ENCODE results near the gene CLOCK.
"Not testable (repeated sequence)": the region's sequence is repeated elsewhere in the genome, so short reads cannot be mapped to it uniquely, and the experiment has no call there.

Gene CLOCK

DNA sequence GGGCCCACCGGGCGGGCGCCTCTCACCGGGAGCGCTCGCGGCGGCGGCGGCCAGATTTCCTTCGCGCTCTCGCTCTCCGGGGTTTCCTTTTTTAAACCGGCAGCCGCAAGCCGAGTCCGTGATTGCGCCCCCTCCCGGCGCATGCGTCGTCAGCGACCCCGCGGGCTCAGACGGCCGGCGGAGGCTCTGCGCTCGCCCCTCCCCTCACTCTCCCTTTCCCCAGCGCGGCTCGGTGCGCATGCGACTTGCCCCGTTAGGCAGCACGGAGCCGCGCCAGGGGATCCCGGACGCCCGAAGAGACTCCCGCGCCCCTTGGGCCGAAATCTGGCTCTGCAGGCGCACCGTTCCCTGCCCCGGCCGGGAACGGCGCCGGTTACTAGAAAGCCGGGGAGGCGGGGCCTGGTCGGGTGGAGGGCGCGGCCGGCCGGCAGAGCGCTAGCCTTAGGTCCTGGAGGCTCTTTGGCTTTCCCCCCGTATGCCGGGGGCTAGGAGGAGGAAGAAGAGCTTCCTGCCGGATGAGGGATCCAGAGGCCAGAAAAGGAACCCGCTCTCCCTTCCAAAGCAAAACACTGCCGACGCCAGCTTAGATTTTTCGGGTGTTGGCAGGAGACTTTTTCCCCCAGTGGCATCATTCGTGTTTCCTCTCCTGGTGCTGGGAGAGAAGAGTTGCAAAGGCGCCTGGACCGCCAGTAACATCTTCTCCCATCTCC is at the start of gene CLOCK:
Gene CLOCK (minus strand): TSS at position 154 of the 710 bp plus-strand sequence. CDS start 64,124 bp downstream, outside the sequence.
- peak; percentile 54 to 98 (median 84) for DNase-seq

GRCh38 chr4:55592014-55592413 is 45.3 kb upstream of the CLOCK start, which contains the start of gene PDCL2:
Gene PDCL2 (minus strand): TSS chr4:55592245. CDS start chr4:55592109, 136 bp downstream.
- no peak for DNase-seq

- no peak for DNase-seq
These were observed 41.5 kb upstream of the CLOCK start for GRCh38 chr4:55588160-55588559.

DNA sequence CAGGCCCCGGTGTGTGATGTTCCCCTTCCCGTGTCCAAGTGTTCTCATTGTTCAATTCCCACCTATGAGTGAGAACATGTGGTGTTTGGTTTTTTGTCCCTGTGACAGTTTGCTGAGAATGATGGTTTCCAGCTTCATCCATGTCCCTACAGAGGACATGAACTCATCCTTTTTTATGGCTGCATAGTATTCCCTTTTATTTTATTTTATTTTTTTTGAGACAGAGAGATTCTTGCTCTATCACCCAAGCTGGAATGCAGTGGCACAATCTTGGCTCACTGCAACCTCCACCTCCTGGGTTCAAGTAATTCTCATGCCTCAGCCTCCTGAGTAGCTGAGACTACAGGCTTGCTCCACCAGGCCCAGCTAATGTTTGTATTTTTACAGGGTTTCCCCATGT is 36.1 kb upstream of the CLOCK start:
- DNase-seq = not testable (repeated sequence)

GRCh38 chr4:55578341-55579010 is 31.8 kb upstream of the CLOCK start:
- no peak for DNase-seq

- no peak for DNase-seq
These were observed 28.8 kb upstream of the CLOCK start for GRCh38 chr4:55575513-55575912.

DNA sequence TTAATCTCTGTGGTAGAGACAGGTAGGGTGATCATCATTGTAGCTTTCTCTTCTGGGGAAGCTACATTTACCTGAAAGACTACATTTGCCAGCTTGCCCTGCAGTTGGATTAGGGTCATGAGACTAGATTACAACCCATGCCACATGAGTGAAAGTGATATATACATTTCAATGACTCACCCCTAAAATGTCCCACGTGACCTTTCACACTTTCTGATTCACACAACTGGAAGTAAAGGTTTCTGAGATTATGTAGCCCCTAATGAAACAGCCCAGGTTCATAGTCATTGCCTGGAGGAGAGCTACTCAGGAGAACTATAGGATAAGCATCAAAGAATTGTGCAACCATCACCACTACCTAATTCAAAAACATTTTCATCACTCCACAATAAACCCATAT is 27.5 kb upstream of the CLOCK start:
- no peak for DNase-seq

DNA sequence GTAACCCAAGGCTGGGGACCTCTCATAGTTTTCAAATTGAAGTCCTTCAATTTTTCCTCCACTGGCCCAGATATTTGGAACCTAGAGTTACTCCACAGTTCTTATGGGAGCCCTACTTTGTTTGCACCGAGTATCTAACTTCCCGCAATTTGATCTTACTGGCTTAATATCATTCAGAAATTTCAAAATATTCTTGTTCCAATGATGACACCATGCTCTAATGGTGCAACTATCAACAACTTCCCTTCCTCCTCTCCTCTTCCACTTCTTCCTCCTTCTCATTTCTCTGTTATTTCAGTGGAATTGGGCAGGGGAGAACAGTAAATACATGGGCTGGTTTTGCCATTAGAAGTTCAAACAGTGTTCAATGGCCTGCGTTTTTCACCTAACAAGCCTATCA is 25.1 kb upstream of the CLOCK start:
- DNase-seq = no peak

DNA sequence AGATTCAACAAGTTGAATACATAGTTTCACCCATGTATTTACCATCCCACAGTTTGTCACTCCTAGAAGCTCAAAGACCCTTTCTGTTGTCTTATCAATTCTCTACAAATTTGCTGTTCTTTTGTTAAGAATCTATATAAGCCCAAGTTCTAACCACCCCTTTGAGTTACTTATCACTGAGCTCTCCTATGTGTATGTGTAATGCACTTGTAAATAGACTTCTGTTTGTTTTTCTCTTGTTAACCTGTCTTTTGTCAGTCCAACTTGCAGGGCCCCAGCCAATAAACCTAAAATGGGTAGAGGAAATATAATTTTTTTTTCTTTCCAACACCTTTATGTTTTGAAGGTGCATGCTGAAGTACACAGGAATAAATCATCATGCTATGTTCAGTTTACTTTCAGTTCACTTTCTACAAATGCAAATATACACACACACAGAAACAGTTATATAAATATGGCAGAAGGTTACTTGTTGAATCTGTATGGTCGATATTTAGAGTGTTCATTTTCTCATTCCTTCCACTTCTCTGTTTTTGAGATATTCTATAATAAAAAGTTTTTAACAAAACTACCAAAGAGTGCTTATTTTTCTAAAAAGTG is 22.3 kb upstream of the CLOCK start:
- DNase-seq = no peak

DNA sequence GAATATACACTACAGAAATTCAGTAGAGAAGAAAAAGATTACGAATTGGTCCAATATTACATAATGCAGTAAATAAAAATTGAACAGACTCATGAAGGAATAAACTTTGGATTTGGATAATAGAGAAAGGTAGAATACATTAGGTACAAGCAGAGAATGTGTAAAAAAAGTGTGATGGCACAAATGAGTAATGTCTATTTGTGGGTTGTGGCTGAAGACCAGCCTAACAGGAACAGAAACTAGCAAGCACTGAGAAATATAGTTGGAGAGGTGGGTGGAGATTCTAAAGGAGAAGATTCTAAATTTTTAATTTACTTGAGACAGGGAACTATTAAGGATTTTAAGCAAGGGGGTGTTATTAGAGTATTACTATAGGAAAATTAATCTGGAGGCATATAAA is 15.2 kb upstream of the CLOCK start:
- DNase-seq = no peak

DNA sequence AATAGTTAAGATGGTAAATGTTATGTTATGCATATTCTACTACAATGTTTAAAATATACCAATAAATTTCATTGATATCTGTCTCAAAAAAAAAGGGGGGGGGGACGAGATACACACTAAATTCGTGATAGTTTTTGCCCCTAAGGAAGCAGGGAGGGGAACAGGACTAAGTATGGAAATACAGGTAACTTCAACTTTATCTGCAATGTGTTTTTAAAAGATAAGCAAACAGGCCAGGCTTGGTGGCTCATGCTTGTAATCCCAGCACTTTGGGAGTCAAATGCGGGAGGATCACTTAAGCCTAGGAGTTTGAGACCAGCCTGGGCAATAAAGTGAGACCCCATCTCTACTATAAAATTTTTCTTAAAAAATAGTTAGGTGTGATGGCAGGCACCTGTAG is 13.4 kb upstream of the CLOCK start:
- DNase-seq = no peak

- no peak for DNase-seq
These were observed 7.8 kb upstream of the CLOCK start for GRCh38 chr4:55554453-55555030.

DNA sequence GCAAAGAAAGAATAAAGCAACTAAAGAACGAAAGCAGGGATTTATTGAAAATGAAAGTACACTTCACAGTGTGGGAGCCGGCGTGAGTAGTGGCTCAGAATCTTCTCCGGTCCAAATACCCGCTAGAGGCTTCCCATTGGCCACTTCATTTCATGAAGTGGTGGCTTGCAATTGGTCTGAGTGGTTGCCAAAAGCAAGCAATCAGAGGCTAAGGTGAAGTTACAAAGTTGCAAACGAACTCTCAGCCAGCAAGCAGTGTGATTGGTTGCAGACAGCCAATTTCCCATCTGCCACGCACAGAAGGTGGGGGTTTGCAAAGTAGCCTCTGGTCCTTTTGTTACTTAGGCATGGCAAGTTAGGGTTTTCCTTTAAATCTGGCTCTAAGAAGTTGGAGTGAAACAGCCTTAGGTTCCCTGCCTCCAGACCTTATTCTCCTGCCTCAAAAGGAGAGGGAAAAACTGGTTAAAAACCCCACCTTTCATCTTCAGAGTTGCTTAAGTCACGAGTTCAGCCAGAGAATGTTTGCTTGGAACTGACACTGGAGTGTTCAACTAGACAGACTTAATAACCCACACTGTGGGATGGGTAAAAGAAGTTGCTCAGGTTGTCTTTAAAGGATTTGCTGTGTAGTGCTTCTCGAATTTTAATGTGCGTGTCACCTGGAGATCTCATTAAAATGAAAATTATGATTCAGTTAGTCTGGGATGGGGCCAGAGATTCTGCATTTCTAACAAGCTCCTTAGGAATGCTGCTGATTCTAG is 6.9 kb upstream of the CLOCK start:
- DNase-seq = peak in 7 of 56 donors; percentile 2 to 12 (median 4)

- DNase-seq = not testable (repeated sequence)
These were observed 5.3 kb upstream of the CLOCK start for GRCh38 chr4:55551964-55552363.

DNA sequence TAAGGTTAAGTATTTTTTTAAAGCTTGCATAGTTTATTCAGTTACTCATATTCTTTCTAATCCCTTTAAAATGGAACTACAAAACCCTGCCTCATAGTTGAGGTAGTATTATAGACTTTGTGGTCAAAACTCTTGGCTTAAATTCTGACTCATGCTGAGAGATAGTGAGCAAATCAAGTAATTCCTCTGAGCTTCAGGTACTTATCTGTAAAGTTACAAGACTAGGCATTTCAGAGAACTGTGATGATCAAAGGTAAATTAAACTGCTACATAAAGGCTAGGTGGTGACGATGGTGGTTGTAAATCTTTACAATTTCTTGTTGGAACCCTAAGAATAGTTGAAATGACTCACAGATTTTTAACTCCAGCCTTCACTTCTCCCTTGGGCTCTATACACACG is 3.2 kb upstream of the CLOCK start:
- no peak for DNase-seq

DNA sequence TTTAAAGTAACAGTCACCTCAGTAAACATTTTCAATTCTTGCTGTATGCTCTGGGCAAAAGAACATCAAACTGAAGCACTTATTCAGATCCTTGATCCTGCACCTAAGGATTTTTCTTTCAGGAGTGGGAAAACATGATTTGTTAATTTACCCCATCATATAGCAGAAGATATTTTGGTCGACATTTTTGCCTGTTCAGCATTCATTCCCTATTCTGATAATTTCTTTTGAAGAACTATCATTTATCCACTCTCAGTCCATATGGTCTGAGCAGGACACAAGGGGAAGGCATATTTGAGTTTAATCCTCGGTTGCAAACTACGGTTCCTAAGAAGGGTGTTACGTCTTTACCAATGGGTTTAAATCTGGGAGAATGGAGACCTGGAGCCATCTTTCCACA is 1.2 kb upstream of the CLOCK start:
- no peak for DNase-seq

- DNase-seq = peak in 1 of 56 donors; percentile 63
These were observed 709 bp upstream of the CLOCK start for GRCh38 chr4:55547466-55547770.

- DNase-seq = peak in 14 of 56 donors; percentile 20 to 98 (median 88)
These were observed 278 bp downstream of the CLOCK start for GRCh38 chr4:55546506-55546755.

DNA sequence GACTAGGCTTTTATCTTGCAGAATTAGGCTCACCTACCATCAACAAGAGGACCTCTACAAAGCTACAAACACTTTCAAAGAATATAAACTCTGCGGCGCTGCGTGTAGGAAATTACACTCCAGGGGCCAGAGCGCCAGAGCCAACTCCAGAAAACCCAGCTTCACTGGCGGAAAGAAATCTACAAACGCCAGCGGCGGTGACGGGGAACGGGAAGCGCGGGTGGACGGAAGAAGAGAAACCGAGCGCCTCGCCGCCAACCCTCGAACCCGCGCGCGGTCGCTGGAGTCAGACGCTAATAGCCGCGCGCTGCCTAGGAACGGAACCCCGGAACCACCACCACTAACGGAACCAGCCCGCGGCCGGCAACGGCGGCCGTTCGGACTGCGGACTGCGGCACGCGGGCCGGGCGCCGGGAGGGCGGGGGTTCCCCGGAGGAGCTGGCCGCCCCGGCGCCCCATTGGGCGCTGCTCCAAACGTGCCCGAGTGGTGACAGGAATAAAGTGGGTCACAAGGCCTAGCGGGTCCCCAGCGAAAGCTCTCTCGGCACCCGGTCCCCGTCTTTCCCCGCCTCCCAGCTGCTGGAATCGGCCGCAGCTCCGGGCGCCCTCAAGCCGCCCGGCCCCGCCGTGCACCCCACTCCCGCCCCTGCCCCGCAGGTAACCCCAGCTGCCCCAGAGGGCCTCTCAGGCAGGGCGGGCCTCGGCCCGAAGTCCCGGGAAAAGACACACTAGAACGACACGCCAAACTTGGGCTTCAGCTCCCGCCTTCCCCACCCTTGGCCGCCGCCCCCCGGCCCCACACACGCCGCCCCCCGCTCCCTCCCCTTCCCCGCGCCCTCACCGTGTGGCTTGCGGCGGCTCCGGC is 836 bp downstream of the CLOCK start:
- DNase-seq = peak in 55 of 56 donors; percentile 38 to 91 (median 74)

DNA sequence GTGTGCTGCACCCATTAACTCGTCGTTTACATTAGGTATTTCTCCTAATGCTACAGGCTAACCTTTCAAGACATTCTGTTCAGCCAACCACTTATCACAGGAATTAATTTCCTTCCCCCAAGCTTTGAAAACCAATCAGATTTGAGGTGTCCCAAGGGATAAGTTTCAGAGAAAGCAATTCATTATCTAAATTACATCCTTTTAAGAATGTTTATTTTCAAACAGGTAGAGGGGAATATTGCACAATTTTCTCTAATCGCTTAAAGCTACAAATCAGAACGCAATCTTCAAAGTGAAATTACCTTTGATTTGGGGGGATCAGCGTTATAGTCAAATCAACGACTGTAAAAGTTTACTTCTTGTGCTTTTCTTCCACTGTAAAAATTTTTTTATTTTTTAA is 1.6 kb downstream of the CLOCK start:
- no peak for DNase-seq

DNA sequence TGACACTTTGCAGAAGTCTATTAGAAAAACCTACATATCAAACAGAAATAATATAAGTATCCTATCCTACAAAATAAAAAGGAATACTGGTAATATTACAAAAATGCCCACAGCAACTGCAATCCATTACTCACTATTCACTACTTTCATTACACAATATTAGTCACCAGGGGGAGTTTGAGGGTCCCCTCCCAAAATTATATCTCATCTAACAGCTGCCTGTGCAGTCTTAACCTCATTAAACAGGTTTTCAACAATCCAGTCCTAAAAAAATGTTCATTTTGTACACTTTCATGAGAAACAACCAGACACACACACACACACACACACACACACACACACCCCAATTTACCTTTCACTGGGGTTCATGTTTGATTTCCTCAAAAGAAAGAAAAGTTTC is 2.9 kb downstream of the CLOCK start:
- no peak for DNase-seq

Measured in nucleus accumbens (tissue), 56 donors.